T-helper 1 cell treated with Interleukin-12 subunit alpha and Interleukin-12 subunit beta and Interleukin-4 antibody, amounts not matched to agents 30 ng/mL and 1 ng/mL, for 36 hours (primary cell): ENCODE results near the gene AP1AR. TPM values are rescaled to one million over a fixed set of nuclear protein-coding genes. Genes with fewer than 3 reads are reported as not detected.
"Not testable (repeated sequence)": the region's sequence is repeated elsewhere in the genome, so short reads cannot be mapped to it uniquely, and the experiment has no call there.

ENCODE experiments used
- intact Hi-C: fragments of 100-400 bp; cut with micrococcal nuclease; formaldehyde crosslinking; loops from one replicate; pipeline ENCODE4 v1.15.1; 2024
- total RNA-seq: library from RNA; stranded (reverse); gene quantifications from 2 replicates; pipeline ENCODE4 v1.2.3, GENCODE V29; 2022

Gene AP1AR
- total RNA-seq: 14.6 and 14.9 TPM in 2 replicates

- intact Hi-C loops: loop anchor here (1.0 to 10.0 kb wide), 14 partner anchors 18 to 1530 kb away; partner anchors contain the start of genes ALPK1, CAMK2D, FAM241A and LARP7
These were observed at the start of gene AP1AR for GRCh38 chr4:112231779-112232713. TSS of gene AP1AR (plus strand) at chr4:112231787. CDS start at chr4:112232092, 305 bp downstream.

GRCh38 chr4:112182604-112183003 lies 49.0 kb upstream of the AP1AR start:
- intact Hi-C loops: no loop called here

GRCh38 chr4:112183252-112183651 lies 48.3 kb upstream of the AP1AR start:
- intact Hi-C loops: no loop called here

- intact Hi-C loops: no loop called here
These were observed 47.1 kb upstream of the AP1AR start for GRCh38 chr4:112184438-112184837.

- intact Hi-C loops: no loop called here
These were observed 46.3 kb upstream of the AP1AR start for GRCh38 chr4:112185334-112185733.

- intact Hi-C loops: loop anchor here (2.0 kb wide), 1 partner anchor 13 kb away; no protein-coding TSS in a partner anchor
These were observed 45.6 kb upstream of the AP1AR start for GRCh38 chr4:112185740-112186670.

GRCh38 chr4:112189754-112190153 lies 41.8 kb upstream of the AP1AR start:
- intact Hi-C loops: no loop called here

- intact Hi-C loops: no loop called here
These were observed 40.9 kb upstream of the AP1AR start for GRCh38 chr4:112190684-112191083.

- intact Hi-C loops: no loop called here
These were observed 35.1 kb upstream of the AP1AR start for GRCh38 chr4:112196461-112196860.

- intact Hi-C loops: loop anchor here (1.0 kb wide), 1 partner anchor 32 kb away; the partner anchor contains the start of gene AP1AR
These were observed 32.5 kb upstream of the AP1AR start for GRCh38 chr4:112199041-112199440.

GRCh38 chr4:112201915-112202505 lies 29.6 kb upstream of the AP1AR start:
- intact Hi-C loops: no loop called here

GRCh38 chr4:112203593-112203992 lies 28.0 kb upstream of the AP1AR start:
- intact Hi-C loops: no loop called here

GRCh38 chr4:112206431-112206830 lies 25.2 kb upstream of the AP1AR start:
- intact Hi-C loops: no loop called here

GRCh38 chr4:112208137-112209095 lies 23.2 kb upstream of the AP1AR start:
- intact Hi-C loops: not testable (repeated sequence)

- intact Hi-C loops: loop anchor here (5.0 kb wide), 1 partner anchor 557 kb away; no protein-coding TSS in a partner anchor
These were observed 20.8 kb upstream of the AP1AR start for GRCh38 chr4:112210777-112211176.

GRCh38 chr4:112213091-112213490 lies 18.5 kb upstream of the AP1AR start:
- intact Hi-C loops: loop anchor here (5.0 kb wide), 1 partner anchor 554 kb away; no protein-coding TSS in a partner anchor

GRCh38 chr4:112213856-112214255 lies 17.7 kb upstream of the AP1AR start:
- intact Hi-C loops: loop anchor here (1.0 to 5.0 kb wide), 6 partner anchors 17 to 553 kb away; partner anchors contain the start of gene AP1AR

GRCh38 chr4:112214390-112215264 lies 17.0 kb upstream of the AP1AR start:
- intact Hi-C loops: loop anchor here (1.0 to 5.0 kb wide), 6 partner anchors 17 to 553 kb away; partner anchors contain the start of gene AP1AR
